ENCODE data around the gene DEPDC4.
"Not testable (repeated sequence)": the region's sequence is repeated elsewhere in the genome, so short reads cannot be mapped to it uniquely, and the experiment has no call there.

DEPDC4 gene

DNA sequence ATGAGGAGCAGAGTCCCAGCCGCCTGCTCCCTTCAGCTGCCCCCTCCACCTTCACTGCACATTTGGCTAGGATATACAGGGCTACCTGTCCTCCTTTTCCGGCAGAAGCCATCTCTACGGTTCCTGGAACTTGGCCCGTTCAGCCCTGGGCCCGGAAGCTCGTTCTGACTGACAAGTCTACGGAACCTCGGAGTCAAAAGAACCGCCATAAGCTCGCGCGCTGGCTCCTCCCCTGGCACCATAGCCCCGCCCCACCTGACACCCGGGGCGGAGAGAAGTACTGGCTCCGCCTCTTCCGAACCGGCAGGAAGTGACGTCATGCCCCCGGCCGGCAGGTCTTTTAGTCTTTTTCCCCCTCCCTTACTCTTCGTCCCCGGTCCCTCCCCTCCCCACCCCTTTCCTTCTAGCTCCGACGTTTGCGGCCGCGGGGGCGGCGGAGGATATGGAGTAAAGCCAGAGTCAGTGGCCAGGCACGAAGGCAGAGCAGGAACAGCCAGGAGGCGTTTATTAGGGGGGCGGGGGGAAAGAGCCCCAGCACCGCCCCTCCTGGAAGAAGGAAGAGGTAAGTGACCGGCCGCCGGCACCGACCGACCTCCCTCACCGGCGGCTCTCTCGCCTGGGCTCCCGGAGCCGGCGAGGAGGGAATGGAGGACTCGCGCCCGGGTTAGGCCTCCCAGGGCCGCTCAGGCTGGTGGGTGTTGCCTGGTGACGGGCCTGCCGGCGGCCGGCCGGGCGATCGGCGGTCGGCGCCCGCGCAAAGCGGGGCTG is at the start of gene DEPDC4, which contains the start of gene SCYL2:
DEPDC4 (minus strand) TSS at position 245 of the 768 bp plus-strand sequence; CDS start at position 242, 3 bp downstream.
SCYL2 (plus strand) TSS at position 343 of the 768 bp plus-strand sequence. CDS start 15,794 bp downstream, outside the sequence.
- DNase-seq (ENCODE audit: extremely low read depth in 1 of 2, low read depth in 1 of 2), result peak; percentile 84 to 89

DNA sequence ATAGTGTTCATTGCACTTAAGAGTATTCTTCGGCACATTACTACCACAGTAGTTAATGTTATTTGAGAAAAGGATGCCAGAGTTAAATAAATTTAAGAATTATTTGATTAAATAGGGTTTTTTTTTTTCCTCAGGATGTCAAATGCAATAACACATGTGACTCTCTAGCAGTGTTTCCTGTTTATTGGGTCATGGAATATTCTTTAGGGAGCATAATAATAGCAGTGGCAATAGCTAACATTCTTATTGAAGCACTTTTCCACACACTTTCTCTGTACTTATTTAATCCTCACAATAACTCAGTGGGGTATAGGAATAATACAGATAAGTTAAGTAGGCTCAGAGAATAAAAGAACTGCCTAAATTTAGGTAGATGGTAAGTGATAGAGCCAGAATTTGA is 44.4 kb upstream of the DEPDC4 start:
- no peak for DNase-seq (ENCODE audit: extremely low read depth in 1 of 2, low read depth in 1 of 2)

DNA sequence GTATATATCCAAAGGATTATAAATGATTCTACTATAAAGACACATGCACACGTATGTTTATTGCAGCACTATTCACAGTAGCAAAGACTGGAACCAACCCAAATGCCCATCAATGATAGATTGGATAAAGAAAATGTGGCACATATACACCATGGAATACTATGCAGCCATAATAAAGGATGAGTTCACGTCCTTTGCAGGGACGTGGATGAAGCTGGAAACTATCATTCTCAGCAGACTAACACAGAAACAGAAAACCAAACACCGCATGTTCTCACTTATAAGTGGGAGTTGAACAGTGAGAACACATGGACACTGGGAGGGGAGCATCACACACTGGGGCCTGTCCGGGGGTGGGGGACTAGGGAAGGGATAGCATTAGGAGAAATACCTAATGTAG is 41.3 kb upstream of the DEPDC4 start:
- not testable (repeated sequence) for DNase-seq (ENCODE audit: extremely low read depth in 1 of 2, low read depth in 1 of 2)

DNA sequence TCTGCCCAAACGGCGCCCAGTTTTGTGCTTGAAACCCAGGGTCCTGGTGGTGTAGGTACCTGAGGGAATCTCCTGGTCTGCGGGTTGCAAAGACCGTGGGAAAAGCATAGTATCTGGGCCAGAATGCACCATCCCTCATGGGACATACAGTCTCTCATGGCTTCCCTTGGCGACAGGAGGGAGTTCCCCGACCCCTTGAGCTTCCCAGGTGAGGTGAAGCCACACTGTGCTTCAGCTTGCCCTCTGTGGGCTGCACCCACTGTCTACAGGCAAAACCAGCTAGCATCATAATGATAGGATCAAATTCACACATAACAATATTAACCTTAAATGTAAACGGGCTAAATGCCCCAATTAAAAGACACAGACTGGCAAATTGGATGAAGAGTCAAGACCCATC is 37.5 kb upstream of the DEPDC4 start:
- DNase-seq (ENCODE audit: extremely low read depth in 1 of 2, low read depth in 1 of 2), result not testable (repeated sequence)

DNA sequence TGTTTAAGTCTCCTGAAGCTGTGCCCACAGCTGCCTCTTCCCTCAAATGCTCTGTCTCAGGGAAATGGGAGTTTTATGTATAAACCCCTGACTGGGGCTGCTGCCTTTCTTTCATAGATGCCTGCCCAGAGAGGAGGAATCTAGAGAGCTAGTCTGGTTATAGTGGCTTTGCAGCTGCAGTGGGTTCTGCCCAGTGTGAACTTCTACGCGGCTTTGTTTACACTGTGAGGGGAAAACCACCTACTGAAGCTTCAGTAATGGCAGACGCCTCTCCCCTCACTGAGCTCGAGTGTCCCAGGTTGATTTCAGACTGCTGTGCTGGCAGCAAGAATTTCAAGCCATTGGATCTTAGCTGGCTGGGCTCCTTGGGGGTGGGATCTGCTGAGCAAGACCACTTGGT is 37.0 kb upstream of the DEPDC4 start:
- no peak for DNase-seq (ENCODE audit: extremely low read depth in 1 of 2, low read depth in 1 of 2)

DNA sequence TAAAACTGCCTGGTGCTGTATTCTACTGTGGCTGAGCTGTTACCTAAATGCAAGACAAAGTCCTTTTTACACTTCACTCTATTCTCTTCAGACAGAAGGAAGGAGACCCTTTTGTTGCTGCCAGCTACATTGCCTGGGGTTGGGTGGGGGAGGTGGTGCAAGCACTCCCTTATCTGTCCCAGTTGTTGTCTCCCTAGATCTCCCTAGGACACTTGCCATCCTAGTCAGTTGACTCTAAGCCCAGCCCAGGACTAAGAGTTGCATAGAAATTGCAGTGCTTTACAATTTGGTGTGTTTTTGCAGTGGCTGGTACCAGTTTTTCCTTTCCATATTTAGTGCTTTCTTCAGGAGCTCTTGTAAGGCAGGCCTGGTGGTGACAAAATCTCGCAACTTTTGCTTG is 35.2 kb upstream of the DEPDC4 start:
- no peak for DNase-seq (ENCODE audit: extremely low read depth in 1 of 2, low read depth in 1 of 2)

DNA sequence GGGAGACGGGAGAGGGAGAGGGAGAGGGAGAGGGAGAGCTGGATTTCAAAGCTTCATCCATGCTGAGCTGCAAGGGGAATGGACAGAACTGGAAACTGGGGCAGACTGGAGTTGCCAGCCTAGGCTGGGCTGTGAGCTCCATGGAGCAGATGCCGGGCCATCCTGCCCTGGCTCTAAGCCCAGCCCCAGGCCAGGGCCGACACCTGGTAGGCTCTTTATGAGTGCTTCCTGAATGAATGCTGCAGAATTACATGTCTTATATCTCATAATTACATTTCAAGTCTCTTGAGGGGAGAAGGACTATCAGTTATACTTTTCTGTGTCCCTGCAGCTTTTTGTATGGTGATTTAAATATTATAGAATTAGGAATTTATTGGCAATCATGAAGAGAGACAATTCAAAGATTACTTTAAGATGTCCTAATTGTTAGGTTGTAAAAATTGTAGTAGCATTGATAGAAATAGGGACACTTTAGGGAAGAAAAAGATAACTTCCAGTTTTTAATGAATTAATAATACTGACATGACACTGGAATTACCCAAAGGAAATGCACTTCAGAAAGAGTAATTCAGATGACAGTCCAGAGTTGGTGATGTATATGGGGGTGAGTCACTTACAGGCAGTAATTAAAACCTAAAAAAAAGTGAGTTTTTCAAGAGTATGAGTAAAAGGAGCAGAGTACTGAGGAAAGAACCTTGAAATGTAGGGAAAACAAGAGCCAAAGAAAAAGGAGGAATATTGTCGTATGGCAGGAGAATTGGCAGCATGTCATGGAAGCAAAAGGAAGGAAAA is 29.1 kb upstream of the DEPDC4 start:
- DNase-seq (ENCODE audit: extremely low read depth in 1 of 2, low read depth in 1 of 2), result no peak

DNA sequence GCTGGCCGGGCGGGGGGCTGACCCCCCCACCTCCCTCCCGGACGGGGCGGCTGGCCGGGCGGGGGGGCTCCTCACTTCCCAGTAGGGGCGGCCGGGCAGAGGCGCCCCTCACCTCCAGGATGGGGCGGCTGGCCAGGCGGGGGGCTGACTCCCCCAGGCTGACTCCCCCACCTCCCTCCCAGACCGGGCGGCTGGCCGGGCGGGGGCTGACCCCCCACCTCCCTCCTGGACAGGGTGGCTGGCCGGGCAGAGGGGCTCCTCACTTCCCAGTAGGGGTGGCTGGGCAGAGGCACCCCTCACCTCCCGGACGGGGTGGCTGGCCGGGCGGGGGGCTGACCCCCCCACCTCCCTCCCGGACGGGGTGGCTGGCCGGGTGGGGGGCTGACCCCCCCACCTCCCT is 27.5 kb upstream of the DEPDC4 start:
- DNase-seq (ENCODE audit: extremely low read depth in 1 of 2, low read depth in 1 of 2), result not testable (repeated sequence)

DNA sequence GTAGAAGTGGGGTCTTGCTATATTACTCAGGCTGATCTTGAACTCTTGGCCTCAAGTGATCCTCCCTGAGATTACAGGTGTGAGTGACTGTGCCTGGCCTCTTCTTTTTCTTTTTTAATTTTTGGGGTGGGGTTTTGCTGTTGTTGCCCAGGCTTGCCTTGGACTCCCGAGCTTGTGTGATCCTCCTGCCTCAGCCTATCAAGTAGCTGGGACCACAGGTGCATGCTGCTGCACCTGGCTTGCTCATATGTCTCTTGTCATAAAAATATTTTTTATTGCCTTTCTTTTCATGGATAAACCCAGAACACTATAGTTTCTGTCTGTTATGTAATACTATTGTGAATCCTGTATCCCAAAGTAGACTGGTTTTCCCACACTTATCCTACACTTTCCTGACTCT is 26.1 kb upstream of the DEPDC4 start:
- no peak for DNase-seq (ENCODE audit: extremely low read depth in 1 of 2, low read depth in 1 of 2)

DNA sequence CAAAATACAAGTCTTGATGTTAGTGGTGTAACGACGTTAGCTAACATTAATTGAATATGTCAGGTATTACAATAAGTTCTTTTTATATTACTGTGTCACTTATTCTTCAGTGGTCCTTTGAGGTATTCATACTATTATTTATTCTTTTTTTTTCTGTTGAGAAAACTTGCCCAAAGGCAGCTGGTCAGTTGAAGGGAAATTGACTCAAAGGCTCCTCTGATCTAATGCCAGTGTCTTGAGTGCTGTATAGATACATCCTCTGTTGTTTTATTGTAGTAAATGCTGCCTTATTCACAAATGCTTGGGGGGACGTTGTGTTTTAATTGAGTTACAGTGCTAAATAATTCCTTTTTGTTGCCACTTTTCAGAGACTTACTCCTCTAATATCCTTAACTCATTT is 23.1 kb upstream of the DEPDC4 start:
- no peak for DNase-seq (ENCODE audit: extremely low read depth in 1 of 2, low read depth in 1 of 2)

DNA sequence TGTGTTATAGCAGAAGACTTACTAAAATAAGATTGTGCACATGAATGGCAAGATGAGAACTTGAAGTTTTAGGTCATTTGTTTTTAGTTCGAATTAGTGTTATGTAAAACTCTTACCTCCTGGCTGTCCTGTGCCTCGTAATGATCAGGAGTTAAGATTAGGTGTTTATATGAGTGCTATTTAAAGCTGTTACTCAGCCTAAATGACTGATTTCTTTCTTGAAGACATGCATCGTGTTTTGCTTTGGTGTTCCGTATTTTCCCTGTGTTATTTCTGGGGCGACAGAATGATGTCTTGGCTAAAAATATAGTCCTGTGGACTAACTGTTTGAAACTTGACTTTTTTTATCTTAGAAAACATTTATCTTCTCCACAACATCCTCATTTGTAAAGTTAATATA is 22.2 kb upstream of the DEPDC4 start:
- DNase-seq (ENCODE audit: extremely low read depth in 1 of 2, low read depth in 1 of 2), result no peak

DNA sequence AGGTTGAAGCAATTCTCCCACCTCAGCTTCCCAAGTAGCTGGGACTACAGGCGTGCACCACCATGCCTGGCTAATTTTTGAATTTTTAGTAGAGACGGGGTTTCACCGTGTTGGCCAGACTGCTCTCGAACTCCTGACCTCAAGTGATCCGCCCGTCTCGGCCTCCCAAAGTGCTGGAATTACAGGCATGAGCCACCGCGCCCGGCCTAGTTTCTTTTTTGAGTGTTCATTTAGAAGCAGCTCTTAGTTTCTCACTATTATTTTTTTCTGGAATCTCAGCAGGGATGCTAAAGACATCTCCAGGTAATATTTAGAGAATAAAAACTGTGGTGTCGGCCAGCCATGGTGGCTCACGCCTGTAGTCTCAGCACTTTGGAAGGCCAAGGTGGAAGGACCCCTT is 17.7 kb upstream of the DEPDC4 start:
- DNase-seq (ENCODE audit: extremely low read depth in 1 of 2, low read depth in 1 of 2), result not testable (repeated sequence)

DNA sequence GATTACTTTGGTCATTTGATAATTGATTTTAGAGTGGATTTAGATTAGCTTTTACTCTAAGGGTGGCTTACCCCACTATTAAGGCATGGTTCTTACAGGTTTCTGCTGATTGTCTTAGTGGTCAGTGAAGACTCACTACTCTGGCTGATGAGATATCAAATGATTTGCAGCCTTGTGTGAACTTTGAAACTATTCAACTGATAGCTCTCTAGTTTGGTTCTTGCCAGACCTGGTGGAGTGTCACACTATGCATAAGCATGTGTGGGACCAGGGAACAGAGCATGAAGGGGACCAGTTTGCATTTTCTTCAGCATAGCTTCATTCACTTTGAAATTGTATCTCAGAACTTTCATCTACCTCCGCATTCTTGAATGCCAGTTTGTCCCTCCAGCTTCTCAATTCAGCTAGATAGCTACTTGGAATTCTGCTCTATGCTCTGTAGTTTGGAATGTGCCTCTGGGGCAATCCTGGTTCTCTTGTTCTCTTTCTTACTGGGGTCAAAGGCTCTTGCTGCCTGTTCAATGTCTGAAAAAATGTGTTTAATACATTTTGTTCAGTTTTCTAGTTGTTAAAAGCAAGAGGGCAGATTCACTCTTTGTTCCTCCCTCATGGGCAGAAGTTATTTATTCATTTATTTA is 12.8 kb upstream of the DEPDC4 start:
- DNase-seq (ENCODE audit: extremely low read depth in 1 of 2, low read depth in 1 of 2), result no peak

DNA sequence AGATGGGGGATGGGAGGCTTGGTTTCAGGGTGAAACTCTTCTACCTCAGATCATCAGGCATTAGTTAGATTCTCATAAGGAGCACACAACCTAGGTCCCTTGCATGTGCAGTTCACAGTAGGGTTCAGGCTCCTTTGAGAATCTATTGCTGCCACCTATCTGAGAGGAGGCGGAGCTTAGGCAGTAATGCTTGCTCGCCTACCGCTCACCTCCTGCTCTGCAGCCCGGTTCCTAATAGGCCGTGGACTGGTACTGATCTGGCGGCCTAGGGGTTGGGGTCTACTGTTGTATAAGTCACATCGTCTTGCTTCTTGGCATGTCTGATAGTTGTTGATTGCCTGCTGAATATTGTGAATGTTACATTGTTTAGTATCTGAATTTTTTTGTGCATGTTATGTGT is 12.3 kb upstream of the DEPDC4 start:
- no peak for DNase-seq (ENCODE audit: extremely low read depth in 1 of 2, low read depth in 1 of 2)

DNA sequence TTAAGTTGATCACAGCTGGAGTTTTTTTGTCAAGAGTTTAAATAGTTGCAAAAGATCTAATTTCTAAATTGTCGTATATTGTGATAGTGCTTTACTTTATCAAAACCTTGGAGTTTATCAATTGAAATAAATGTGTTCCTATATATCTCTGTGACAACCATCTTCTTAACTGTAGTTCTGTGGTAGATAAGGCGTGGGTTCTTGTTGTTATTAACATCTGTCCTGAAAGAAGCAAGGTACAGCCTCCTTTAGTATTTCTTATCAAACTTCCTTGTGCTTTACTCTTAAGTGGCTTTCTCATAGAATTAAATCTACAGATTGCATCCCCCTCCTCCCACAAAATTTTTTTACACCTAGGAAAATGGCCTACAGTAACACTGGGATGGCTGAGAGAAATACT is 7.4 kb upstream of the DEPDC4 start:
- DNase-seq (ENCODE audit: extremely low read depth in 1 of 2, low read depth in 1 of 2), result no peak

DNA sequence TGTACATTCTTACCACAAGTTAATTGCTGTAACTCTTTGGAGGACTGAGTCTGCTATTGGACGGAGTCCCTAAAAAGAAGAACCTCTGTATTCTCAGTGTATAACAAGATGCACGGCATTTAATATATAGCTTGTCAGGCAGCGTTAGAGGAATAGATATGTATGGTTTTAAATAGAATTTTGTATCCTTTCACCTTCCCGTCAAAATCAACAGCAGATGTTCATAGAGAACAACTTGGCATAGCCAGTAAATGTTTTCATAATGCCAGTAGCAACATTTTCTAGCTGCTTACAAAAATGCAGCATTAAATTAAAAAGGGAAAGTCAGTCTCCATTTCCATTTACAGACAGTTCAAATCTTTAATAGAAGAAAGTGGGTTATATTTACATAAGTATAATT is 6.9 kb upstream of the DEPDC4 start:
- no peak for DNase-seq (ENCODE audit: extremely low read depth in 1 of 2, low read depth in 1 of 2)

DNA sequence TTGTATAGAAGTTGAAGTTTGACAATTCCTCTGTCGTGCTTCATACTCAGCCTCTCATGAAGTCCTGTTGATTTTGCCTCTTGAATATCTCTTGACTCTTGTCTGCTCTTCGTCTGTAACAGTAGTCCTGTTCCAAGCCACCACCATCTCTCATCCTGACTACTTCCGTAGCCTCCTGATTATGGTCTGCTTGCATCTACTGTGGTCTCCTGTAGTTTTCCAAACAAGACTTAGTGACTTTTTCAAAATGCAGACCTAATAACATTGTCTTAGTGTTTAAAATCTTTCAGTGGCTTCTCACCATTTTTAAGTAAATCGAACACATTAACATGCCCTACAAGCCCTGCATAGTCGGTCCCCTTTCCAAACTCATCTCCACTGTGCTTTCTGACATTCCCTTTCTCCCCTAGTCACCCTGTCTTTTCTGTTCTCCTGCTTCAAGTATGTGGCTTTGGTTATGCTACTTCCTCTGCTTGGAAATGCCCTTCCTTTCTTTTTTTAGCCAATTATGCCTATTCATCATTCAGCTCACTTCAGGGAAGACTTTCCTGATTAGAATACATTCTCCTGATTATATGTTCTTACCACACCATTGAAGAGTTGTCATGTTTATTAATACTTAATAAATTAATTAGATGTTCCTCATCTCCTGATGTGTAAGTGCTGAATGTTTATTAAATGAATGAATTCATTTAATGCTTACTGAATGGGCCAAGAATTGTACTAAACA is 2.1 kb upstream of the DEPDC4 start:
- DNase-seq (ENCODE audit: extremely low read depth in 1 of 2, low read depth in 1 of 2), result no peak

DNA sequence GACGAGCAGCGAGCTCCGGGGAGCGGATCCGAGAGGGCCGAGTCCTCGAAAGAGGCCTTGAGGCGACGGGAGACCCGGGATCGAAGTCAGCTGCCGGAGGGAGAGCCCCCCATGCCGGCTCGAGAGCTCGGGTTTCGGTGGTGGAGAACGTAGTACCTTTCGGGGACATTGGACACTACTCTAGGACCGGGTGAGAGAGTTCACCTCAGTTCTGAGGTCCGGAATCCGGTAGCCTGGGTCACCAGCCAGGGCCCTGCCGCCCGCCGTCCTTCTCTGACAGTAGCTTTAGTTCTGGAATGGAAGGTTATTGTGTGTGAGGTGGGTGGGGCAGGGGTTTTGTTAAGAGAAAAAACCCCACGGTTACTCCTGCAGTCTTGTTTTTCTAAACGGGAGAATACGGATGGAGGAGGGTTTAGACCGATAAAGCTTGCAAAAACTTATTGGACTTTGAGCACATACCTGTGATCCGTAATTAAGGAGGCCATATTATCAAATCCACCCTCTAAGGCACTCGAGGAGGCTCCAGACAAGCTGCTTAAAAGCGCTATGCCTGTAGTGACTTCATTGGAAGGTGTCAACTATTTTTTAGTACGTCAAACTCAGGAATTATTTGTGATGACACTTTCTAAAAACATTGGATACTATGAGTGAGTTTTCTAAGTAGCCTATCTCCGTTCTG is 863 bp upstream of the DEPDC4 start:
- DNase-seq (ENCODE audit: extremely low read depth in 1 of 2, low read depth in 1 of 2), result no peak

DNA sequence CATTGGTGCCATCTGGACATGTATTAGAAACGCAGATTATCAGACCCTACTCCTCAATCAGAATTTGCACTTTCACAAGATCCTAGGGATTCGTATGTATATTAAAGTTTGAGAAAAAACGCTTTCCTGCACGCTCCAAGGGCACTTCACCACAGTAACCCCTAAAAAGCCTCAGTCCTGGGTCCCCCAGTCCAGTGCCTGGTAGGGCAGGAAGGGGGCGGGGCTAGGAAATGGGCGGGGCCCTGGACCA is 369 bp downstream of the DEPDC4 start:
- DNase-seq (ENCODE audit: extremely low read depth in 1 of 2, low read depth in 1 of 2), result peak; percentile 74 to 90

DNA sequence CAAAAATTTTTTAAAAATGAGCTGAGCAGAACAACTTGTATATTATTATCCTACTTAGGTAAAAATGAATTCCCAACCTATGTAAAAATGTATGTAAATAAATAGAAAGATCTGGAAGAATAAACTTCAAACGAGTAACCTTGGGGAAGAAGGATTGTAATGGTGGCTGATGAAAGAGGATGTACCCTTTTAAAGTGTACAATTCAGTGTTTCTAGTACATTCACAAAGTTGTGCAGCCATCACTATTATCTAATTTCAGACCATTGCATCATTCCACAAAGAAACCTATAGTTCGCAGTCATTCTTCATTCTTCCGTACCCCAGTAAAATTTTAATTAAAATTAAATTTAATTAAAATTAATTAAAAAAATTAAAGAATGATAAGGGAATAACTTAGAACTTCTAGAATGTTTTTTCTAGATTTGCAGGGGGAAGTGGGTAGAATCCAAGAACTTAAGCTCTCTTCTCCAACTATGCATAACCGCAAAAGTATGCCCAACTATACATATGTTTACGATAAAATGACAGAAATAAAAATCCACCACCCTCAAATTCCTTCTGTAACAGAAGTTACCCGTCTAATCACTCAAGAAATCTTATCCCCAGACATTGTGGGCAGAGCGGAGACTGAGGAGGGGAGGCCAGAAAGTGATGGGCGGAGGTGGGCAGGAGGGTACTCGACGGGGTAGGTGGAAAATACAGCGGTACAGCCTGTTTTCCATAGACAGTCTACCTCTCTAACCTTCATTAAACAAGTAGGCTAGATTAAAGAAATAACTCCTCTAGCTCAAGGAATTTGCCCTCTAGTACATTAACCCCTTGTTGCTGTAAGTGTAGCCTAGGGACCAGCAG is 921 bp downstream of the DEPDC4 start:
- DNase-seq (ENCODE audit: extremely low read depth in 1 of 2, low read depth in 1 of 2), result no peak
